GM21367 (cell line): Measurements from ENCODE around the gene S100A3.

Experiments used
- ATAC-seq: cut with Tn5 transposase; IDR thresholded peaks from one replicate; pipeline ENCODE4 v1.9.1; 2021; ENCODE audit not compliant: unreplicated experiment

S100A3 gene

DNA sequence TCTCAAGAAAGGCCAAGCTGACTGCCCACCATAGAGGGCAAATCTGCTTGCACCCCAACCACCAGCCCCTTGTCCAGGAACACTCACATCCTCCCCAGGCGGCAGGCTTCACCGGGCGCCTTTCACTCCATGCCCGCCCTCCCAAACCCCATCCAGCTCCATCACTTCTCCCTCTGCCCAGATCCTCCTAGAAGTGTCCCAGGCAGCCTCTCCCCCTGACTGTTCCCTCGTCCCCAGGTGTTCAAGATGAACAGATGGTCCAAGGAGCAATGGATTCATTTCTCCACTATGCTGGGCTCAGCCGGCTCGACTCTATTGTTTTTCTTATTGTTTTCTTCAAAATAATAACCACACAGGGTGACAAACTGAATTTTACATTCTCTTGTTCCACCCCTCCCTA is 35.4 kb downstream of the S100A3 start:
- no peak for ATAC-seq

DNA sequence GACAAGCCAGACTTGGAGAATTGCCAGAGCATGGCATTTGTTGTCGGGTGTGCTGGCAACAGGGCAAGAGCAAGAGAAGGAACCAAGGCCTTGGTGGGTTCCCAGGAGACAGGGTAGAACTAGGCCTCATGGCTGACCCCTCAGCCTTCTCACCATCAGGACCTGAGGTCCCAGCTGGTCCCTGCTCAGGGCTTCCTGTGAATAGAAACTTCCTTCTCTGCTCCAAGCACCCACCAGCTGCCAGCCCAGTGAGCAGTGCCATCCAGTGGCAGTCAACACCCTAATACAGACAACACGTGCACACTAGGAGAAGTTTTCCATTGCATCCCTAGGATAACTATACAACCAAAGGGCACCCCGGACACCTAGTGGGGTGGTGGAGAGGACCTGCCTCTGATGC is 36.0 kb downstream of the S100A3 start:
- ATAC-seq: no peak

DNA sequence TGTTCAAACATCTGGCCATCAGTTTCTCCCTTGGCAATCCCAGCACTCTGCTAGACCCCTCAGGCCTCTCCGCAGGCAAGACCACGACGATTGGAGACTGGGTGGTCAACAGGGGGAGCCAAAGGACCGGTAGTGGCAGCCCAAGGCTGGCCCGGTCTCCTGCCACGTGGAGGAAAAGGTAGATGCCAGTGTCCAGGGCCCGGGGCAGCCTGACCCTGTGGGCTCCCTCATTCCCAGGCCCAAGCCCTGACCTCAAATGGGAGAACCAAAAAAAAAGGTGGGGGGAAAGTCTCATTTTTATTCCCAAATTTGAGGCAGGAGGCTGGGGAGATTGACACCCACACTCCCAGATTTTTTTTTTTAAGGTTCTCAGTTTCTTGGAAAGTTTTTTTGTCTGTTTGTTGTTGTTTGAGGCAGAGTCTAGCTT is 38.1 kb downstream of the S100A3 start:
- no peak for ATAC-seq

DNA sequence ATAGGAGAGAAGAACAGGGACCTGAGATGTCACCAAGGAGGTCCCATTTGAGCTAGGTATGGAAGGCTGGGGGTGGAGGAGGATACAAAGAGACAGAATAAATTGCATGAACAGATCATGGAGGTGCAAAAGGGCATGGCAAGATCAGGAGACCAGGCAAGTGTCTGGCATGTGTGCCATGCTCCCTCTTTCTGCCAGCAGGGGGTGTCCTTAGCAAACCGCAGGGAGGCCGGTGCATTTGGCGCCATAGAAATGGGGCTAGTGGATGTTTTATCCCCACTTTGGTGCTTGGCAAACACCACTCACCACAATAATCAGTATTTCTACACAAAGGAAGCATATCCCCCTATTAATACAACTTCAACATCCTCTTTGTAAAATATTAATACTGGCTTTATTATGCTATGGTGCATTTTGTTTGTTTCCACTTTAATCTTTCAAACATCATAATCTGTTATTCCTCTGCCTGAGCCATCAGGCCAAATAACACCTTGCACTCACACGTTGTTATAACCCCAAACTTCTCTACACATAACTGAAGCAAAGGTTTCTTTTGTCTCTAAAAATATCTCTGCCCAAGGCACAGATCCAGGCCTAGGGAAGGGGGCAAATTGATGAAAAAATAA is 39.2 kb downstream of the S100A3 start:
- ATAC-seq: no peak

DNA sequence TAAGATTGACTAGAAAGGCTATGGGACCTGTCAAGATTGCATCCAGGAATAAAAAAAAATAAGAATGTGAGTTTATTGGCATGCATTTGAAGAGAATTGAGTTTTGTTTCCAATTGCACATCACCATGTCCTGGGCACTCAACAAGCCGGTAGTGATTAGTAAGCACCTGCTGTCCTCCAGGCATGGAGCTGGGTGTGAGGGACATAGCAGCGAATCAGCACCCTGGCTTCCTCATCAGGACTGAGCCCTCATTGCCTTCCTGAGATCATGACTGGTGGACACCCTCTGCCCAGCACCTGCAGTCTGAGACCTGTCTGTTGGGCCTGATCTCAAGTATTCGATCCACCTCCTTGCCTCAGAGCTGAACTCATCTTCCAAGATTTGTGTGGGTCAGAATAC is 40.0 kb downstream of the S100A3 start:
- no peak for ATAC-seq

DNA sequence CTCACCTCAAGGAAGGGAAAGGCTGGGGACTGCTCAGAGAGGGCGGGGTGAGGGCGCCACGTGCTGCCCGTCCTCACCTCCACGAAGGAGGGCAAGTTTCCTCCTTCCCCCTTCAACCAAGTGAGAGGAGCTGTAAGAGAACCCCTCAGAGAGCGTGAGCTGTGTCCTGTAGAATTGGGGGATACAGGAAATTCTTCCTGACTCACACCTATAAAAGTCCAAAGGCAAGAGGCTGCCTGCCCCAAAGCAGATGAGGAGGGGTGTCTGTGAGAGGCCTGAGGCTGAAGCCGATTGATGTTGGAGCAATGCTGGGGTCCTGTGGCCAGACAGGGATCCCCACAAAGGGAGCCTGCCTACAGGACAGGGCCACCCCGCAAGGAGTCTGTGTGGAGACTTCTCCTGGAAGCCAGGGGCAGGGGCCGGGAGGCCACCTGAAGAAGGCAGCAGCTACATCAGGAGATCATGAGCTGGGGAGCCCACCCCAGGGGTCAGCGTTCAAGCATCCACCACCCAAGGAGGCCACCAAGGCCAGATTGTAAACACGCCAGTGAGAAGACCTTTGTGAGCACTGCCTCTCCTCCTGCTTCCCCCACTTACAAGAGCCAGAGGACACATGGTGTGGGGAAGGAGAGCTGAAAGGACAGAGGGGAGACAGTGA is 41.0 kb downstream of the S100A3 start:
- no peak for ATAC-seq

DNA sequence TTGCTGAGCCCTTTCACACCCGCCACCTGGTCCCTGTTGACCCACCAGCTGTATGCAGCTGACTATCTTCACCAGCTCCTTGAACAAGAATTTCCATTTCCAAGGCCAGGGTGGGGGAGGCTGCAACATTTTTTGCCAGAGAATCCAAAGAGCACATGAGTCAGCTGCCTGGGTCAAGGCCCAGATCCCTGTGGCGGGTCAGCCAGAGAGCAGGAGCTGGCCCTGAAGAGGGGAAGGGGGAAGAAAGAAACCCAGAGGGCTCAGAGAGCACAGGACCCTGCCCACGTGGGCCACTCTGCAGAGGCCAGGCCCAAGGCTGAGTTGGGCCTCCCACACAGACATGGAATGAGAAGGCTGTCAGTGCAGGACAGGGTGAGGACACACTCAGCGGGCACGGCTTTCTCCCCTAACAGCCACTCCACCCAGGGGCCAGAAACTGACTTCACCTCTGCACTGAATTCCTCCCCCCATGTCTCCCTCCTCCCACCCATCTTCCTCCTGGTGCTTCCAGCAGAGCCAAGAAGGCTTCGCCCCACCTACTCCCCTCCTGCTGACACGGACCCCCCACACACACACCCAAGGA is 42.1 kb downstream of the S100A3 start:
- no peak for ATAC-seq

DNA sequence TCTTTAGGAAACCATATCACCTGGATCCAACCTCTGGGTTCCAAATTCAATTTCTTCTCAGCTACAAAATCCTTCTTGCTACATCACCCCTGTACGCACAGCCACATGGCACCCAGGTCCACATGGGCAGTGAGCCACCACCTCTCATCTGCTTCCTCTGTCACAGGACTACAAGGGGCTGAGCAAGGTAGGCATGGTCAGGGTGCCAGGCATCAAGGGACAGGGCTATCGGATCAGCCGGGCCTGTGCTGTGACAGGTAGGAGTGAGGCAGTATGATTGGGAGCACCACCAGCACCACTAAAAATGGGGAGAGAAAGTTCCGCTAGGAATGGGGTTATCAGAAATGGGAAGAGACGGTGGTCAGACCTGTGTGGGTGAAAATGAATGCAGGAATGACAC is 42.7 kb downstream of the S100A3 start:
- no peak for ATAC-seq

DNA sequence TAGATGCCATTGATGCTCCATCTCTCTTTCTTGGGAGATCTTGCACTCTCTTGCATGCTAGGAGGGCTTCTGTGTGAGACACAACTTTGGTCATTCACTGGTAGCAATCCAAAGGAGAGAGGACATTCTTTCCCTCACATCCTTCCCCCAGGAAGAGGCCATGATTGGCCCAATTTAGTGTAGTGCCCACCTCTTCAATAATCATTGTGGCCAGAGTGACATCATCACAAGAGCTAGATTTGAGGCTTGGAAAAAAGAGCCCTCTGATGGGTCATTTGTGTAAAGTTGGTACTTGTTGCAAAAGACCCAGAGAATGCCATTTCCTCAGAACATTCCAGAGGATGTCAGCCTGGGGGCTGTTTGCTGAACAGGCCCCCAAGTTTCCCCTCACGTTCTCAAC is 43.5 kb downstream of the S100A3 start:
- no peak for ATAC-seq

DNA sequence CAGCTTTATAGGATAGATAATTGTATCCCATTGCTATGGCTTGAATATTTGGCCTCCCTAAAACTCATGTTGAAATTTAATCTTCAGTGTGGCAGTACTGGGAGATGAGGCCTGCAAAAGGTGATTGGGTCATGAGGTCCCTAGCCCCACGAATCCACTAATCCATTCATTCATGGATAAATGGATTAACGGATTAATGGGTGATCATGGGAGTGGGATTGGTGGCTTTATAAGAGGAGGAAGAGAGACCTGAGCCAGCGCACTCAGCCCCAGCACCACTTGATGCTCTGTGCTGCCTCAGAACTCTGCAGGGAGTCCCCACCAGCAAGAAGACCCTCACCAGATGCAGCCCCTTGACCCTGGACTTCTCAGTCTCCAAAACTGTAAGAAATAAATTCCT is 45.3 kb downstream of the S100A3 start:
- ATAC-seq: no peak

DNA sequence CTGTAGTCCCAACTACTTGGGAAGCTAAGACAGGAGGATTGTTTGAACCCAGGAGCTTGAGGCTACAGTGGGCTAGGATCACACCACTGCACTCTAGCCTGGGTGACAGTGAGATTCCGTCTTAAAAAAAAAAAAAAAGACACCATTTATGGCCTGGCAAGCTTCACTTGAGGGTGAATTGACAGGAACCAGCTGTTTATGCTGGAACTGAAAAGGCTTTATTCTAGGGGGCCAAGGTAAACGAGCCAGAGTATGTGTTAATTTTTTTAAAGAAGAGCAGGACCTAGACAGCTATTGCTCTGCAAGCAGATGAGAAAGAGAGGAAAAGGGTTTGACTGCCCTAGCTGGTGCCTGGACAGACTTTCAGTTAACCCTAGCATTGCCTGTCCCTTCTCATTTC is 50.3 kb downstream of the S100A3 start:
- ATAC-seq: no peak
